HG02623 (cell line): Measurements from ENCODE around the gene GH1.
"Not testable (repeated sequence)": the region's sequence is repeated elsewhere in the genome, so short reads cannot be mapped to it uniquely, and the experiment has no call there.

Source experiments
- ATAC-seq: cut with Tn5 transposase; IDR thresholded peaks from one replicate; pipeline ENCODE4 v1.9.1; 2021; ENCODE audit warnings: moderate library complexity; ENCODE audit not compliant: unreplicated experiment

GH1 gene

DNA sequence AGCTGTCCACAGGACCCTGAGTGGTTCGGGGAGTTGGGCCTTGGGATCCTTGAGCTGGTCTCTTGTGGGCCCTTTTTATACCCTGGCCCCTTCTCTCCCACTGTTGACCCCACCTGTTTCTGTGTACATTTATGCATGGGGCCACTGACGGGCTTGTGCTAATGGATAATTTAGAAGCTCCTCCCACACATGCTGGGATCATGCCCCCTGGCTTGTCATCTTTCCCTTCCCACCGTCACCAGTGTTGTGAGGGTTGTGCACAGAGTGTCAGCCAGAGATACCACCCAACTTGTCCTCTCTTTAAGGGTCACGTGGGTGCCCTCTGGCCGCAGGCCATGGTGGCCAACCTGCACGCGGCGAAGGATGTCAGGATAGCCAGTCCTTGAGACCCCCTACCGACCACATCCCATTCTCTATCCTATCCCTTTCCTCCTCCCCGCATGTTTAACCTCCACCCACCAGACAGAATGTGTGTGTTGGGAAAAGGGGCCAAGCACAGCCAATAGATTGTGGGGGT, at the start of gene GH1:
TSS of gene GH1 (minus strand) at position 51 of the 517 bp plus-strand sequence. CDS start 63 bp downstream, outside the sequence.
- ATAC-seq: not testable (repeated sequence)

DNA sequence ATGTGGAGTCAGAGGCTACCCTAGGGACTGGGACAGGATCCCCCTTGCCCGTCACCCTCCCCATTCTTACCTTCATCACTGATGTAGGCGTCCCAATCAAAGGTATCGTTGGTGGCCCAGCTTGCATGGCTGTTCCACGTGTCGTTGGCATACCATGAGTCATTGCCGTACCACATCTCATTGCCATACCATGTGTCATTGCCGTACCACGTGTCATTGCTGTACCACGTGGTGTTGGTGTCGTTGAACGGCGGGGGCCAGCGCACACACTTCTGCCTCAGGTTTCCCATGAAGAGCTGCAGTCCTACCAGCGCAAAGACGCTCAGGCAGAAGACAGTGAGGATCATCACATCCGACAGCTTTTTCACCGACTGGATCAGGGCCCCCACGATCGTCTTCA, 49.3 kb upstream of the GH1 start:
- ATAC-seq: no peak

DNA sequence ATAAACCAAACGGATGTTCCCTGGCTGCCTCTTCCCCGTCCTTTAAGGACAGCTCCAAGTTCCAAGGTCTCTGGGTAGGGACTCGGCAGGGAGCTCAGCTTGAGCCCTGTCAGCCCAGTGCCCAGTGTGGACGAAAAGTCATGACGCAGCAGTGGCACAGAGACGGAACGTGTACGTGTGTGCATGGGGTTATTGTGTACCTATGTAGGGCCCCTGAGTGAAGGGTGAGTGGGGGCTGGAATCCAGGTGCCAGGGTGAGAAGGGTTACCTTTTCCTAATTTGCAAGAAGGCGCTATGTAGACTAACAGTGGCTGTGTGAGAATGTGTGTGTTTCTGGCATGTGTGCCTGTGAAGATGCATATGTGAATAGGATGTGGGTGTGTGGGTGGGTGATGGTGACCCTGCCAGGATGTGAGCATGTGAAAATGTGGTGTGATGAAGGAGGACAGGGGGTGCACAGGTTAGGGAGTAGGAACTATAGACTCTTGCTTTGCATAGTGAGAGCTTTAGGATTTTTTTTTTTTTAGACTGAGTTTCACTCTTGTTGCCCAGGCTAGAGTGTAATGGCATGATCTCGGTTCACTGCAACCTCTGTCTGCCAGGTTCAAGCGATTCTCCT, 48.1 kb upstream of the GH1 start:
- ATAC-seq: peak; percentile 53

DNA sequence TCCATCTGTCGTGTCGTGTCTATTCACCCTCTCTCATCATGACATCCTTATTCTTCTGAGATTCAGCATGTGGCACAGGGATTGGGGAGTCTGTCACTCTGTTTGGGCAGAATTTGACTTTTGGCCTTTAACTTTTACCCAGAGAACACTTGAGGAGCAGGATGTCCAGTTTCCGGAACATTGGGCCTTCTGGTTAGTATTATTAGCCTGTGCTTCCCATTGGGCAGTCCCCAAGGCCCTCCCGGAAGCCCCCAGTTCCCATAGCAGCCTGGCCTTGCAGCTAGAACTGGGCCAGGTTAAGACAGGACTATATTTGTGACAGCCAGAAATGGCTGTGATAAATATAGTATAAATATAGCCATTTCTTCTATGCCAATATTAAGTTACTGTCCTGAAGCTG, 44.5 kb upstream of the GH1 start:
- ATAC-seq: no peak

DNA sequence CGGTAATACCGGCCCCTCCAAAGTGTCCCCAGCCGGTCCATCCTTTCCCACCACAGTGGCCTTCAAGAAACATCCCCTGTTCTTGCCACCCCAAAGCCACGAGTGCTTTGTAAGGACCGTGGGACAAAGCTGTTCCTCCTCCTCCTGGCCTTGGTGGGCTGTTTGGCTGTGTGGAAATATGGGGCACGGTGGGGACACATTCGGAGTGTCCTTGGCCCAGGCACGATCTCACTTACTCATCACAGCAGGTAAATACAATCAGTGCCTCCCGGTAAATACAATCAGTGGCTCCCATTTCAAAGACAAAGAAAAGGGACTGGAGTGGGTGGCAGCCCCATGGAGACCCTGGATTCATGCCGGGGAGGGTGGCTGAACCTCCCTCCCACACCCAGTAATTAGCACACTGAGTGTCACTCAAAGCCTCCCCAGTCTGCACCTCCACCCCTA, 43.7 kb upstream of the GH1 start:
- ATAC-seq: no peak

DNA sequence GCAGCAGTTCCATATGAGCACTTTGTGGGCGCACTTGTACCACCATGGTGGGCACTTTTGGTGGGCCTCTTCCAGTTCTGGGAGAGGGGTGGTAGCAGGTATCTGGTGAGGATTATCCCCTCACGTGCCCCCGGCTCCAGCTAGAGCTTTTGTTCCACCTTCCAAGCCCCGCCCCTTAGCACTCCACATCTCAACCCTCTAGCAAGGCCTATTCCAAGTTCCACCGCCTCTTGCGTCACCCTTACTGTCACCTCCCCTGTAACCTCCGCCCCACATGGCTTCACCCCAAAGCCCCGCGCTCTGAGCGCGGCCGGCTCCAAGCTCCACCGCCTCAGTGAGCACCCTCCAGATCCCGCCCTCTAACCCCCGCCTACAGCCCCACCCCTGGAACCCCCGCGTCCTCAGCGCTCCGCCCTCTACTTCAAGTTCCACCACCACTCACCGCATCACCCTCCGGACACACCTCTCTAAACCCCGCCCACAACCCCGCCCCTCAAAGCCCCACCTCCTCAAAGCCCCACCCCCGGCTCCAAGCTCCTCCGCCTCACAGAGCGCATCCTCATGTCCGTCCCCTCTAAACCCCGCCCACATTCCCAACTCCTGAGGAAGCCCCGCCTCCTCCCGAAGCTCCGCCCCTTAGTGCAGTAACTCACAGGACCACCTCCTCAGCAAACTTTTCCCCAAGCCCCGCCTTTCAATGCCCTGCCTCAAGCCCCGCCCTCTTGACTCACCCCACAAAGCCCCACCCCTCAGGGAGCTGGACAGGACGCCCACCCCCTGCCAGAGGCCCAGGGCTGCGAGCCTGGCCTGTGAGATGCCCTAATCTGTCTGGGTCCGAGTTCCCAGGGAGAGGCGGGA, 42.9 kb upstream of the GH1 start:
- no peak for ATAC-seq

DNA sequence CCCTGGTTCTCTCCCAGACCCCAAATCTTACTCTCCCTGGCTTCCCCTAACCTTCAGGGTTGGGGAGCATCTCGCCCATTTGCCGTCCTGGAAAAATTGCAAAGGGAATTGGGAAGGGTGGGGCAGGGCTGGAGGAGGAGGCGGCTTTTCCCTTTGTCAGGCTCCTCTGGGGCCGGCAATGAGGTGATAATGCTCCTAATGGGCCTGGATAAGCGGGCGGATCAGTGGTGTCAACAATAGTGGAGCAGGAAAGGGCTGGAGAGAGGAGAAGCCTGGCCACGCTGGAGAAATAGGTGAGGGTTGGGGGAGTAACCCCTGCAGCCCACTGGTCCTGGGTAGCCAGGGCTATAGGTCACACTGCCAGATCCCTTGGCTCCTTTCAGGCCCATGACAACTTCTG, 41.8 kb upstream of the GH1 start:
- no peak for ATAC-seq

DNA sequence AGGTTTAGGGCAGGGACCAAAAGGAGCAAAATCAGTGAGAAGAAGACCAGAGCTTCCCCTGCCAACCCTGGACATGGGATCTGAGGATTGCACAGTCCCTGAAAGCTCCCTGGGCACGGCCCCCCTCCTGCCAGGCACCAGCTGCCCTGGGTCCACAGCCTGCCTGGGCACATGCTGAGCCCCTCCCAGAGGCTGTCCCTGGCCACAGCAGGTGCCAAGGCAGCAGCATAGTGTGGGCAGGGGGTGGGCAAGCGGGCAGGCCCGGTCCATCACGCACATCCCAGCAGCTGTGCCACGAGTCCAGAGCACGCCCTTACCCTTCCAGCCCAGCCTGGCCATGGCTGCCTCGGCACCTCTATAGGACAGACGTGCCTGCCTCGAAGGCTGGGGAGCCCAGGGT, 41.4 kb upstream of the GH1 start:
- no peak for ATAC-seq

DNA sequence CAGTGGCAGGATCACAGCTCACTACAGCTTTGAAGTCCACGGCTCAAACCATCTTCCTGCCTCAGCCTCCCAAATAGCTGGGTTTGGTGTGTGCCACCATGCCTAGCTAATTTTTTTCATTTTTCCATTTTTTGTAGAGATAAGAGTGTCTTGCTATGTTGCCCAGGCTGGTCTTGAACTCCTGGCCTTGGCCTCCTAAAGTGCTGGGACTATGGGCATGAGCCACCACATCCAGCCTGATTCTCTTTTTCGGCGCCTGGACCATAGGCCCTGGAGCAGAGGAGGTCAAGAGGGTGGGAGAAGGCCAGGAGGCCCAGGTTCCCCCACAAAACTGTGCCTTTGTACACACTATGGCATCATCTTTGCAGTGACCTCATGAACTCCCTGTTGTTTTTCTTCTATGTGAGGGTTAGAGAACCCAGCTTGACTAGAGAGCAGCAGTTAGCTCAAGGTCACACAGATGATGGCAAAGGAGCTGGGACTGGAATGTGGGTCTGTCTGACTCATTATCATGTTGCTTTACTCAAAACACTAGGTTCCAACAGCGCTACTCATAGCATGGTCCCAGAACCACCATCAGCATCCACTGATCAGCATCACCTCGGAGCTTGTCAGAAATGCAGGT, 37.8 kb upstream of the GH1 start:
- no peak for ATAC-seq

DNA sequence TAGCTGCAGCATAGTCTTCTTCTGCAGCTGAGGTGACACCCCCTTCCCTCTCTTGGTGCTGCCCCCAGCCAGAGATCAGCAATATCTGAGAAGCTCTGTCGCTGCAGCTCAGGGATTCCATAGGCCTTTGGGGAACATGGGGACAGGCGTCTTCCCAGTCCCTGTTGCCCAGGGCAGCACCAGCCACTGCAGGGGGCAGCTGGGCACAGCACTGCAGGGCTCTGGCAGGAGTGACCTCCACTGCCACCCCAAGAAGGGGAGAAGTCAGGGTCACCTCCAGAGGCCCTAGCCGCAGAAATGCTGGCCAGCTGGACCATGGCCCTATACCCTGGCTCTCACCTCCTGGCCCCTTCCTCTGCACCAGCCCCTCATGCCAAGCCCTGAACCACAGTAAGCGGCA, 37.2 kb upstream of the GH1 start:
- ATAC-seq: no peak

DNA sequence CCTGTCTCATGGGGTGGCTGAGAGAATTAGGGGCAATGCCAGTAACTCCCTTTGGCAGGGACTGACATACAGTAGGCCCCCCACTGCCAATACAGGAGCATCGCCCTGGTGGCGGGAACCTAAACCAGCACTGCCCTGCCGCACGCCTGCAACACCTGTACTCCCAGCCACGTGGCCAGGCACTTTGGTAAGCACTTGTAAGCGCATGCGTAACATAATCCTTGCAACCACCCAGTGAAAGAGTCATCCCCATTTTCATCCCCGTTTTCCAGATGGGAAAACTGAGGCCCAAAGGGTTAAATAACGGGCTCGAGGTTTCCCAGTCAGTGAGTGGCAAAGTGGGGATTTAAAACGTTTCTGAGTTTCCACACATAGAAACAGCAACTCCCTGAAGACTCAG, 36.6 kb upstream of the GH1 start:
- no peak for ATAC-seq

DNA sequence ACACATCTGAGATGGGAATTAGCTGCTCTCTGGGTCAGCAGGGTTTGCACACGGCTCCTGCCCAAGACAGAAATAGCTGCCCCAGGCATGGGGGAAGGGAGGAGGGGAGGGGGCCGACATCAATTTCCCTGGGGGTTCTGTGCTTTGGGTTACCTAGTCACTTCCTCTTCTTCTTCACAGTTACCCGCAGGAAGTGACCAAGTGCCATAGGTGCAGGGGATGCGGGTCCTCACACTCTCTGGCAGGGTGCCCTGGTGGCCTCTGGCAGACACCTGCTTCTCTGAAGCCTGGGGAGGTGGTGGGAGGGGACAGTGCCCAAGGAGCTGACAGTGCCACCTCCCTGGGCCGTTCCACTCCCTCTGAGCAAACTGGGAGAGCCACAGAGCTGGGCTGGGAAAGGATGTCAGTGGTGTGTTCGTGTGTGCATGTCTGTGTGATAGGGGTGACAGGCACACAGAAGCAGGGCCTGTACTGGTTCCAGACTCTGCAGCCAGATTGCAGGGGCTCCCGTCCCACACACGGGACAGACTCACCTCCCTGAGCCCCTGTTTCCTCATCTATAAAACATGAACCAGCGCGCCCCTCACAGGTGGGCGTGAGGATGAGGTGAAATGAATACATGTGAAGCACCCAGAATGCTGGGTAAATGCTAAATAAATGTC, 35.9 kb upstream of the GH1 start:
- no peak for ATAC-seq

DNA sequence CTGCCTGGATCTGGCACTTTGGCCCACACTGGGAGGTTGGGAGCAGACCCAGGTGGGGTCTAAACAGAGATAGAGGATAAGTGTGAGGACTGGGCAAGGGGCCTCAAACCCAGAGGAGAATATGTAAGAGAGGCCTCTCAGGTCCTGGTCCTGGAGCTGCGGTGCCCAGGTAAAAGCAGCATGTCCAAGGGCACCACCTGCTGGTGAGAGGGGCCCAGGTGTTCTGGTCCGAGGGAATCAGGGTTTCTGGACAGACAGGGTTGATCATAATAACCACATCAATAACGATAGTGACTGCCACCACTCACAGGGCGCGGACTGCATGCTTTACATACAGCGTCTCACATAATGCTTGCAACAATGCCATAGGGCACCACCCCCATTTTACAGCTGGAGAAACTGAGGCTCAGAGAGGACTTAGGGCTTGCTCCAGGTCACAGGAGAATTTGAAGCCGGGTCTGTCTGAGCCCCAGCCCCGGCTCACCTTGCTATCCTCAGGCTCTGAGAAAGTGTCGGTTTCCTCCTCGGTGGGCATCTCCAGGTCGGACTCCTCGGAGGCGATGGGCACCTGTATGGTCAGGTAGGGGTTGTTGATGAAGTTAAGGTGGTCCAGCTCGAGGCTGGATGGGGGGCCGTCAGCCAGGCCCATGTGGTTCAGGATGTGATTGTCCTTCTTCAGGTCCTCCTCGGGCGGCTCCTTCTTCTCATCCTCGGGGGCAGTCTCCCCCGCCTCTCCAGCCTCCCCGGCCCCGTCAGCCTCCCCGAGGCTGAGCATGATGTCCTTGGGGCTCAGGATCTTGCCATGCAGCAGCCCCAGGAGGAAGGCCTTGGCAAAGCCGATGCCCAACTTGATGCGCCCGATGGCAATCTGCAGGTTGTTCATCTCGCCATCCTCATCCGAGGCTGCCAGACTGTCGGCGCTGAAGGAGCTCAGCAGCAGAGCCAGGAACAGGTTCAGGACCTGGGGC, 32.6 kb upstream of the GH1 start:
- ATAC-seq: no peak

DNA sequence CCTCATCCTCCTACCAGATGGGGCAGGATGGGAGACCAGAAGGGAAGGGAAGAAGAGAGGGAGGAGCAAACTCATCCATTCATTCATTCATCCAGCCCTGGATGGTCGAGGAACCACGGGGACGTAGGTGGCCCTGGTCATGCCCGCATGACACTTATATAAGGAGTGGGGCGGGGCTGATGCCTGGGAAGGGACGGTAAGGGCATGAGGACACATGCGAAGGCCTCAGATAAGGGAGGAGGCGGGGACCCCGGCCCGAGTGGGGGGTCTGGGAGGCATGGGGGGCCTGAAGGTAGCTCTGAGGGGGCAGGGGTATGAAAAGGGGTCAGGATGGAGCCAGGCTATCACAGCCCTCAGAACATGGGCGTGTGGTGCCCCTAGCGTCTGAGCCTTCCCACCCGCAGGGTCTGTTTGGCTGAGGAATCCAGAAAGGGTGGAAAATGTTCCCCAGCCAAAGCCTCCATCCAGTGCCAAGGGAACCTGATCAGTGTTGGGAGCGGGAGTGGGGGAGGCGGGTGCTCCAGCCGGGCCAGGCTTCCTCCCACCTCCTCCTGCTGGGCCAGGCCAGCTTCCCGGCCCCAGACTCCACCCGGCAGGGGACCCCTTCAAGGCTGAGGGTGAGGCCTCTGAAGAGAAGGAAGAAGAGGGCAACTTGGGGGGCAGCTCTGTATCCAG, 31.1 kb upstream of the GH1 start:
- no peak for ATAC-seq

DNA sequence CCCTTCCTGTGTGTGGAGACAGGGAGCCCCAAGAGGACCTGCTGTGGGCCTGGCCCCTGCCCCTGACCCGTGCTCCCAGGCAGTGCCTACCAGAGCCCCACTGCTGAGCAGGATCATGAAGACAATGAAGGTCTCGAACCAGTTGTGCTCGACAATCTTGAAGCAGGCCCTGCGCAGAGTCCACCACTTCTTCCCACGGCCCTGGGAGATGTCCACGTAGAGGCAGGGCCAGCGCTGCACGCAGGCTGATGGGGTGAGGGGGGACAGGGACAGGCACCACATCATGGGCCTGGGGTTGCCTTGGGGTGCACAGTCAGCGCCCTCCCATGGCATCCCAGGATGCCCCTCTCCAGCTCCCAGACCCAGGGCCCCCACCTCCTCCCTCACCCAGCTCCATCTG, 29.9 kb upstream of the GH1 start:
- ATAC-seq: no peak

DNA sequence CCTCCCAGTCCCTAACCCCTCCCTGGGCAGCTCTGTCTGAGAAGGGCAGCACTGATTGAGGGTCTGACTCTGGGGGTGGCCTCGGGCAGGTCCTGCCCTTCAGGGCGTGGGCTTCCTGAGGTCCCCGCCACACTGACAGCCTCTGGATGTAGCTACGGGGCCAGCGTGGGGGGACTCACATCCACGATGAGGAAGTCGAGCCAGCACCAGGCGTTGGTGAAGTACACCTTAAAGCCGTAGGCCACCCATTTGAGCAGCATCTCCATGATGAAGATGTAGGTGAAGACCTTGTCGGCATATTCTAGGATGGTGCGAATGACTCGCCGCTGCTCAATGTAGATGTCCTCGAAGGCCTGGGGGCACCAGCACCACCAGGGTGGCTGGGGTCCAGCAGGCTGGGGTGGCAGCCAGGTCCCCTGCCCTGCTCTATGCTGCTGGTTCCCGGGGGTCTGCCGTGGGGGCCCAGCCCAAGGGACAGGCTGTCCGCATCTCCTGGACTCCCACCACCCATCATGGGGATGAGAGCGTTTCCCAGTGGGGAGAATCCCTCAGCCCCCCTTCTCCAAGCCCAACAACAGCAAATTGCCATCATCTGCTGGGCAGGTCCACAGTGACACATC, 29.2 kb upstream of the GH1 start:
- ATAC-seq: no peak

DNA sequence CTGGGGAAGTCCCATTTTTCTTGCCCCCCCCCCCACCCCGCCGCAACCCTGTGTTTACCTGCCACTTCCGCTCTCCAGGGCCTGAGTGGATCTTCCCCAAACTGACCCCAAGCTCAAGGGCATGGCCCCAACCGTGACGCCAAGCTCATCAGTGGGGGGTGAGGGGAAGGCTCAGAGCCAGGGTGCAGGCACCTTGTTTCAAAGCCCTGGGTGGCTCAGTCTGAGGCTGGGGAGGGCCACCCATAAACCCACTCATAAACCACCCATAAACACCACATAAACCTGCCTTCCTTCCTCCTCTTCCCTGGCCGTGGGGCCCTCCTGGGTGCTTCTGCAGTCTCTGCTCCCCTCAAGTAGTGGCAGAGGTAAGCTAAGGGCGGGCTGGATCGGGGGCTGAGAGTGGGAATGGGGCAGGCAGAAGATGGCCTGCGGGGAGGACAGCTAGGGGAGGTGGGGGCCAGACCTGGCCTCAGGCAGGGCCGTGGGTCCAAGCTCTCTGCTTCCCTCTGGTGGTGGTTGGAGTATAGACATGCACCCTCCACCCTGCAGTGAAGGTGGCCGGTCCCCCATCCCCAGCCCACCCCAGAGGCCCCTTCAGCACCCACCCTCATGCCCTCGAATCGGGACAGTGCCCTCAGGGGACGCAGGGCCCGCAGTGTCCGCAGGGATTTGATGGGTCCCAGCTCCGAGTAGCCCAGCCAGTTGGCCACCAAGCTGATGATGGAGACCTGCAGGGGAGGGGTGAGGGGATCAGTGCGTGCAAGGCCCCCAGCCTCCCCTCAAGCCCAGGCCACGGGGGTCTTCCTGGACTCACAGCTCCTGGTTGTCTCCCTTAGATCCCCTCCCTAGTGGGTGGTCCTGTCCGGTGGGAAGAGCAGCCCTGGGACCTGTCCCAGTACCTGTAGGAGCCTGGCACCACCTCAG, 28.1 kb upstream of the GH1 start:
- ATAC-seq: peak; percentile 61

DNA sequence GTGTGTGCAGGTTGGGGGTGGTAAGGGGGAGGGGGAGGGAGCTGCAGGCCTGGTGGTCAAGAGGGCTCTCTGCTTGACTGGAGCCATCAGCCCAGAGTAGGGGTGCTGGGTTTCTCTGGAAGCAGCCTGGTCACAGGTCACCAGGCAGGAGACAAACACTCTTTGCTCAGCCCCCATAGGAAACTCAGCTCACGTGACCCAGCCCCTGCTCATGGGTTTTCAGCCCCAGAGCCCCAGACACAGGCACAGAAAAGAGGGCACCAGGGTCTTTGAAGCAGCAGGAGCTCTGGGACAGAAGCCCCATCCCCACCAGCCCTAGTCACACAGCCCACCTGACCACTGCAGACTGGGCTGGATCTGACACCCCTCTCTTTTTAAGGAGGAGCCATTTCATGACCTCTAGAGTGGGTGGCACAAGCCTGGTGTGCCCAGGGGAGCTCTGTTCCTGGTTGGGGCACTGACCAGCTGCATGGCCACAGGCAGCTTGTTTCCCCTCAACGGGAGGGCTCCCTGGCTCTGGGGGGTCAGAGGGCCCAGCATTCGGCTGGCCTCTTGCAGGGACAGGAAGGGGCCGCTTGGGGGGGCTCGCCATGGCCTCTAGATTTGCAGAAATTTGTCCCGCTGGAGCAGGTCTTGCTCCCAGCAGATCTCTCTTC, 27.3 kb upstream of the GH1 start:
- ATAC-seq: no peak
